ENCODE measurements around the gene VSIG1.

- TF ChIP-seq CTCF (IDR thresholded peaks at IDR 0.05; ENCODE audit: insufficient read depth, low read depth, low read length): no peak
- TF ChIP-seq EZH2 (IDR thresholded peaks at IDR 0.05; ENCODE audit: insufficient read depth, low read length): no peak
Observed at GRCh38 chrX:108126661-108127060, 81.8 kb downstream of the VSIG1 start.

Data from astrocyte (in vitro differentiated cells and primary cell).